Subcutaneous abdominal adipose tissue (tissue), 5 donors: ENCODE measurements around the gene COA1.

Experiments
- H3K27ac ChIP-seq: one replicate; pipeline ENCODE4 v1.7.0; 2013; ENCODE audit warnings: low read depth, mild to moderate bottlenecking, inconsistent platforms, low read length, moderate library complexity
- H3K27me3 ChIP-seq, 5 donors: one replicate each; pipeline ENCODE4 v1.7.0; 2013; ENCODE audit warnings: low read length in 5 of 5, inconsistent platforms in 1 of 5; ENCODE audit not compliant: control insufficient read depth in 5 of 5, insufficient read depth in 4 of 5
- H3K36me3 ChIP-seq, 5 donors: one replicate each; pipeline ENCODE4 v1.7.0; 2013; ENCODE audit warnings: low read length in 5 of 5; ENCODE audit not compliant: control insufficient read depth in 5 of 5, insufficient read depth in 5 of 5
- H3K4me1 ChIP-seq, 5 donors: one replicate each; pipeline ENCODE4 v1.7.0; 2013; ENCODE audit warnings: low read length in 5 of 5, mild to moderate bottlenecking in 3 of 5, moderate library complexity in 1 of 5; ENCODE audit not compliant: control insufficient read depth in 5 of 5, insufficient read depth in 5 of 5
- H3K4me3 ChIP-seq, 5 donors: one replicate each; pipeline ENCODE4 v1.7.0; 2013; ENCODE audit warnings: low read length in 5 of 5, low read depth in 1 of 5
- H3K9ac ChIP-seq, 5 donors: one replicate each; pipeline ENCODE4 v1.7.0; 2013; ENCODE audit warnings: low read length in 5 of 5, mild to moderate bottlenecking in 4 of 5, moderate library complexity in 3 of 5
- H3K9me3 ChIP-seq, 5 donors: one replicate each; pipeline ENCODE4 v1.7.0; 2013; ENCODE audit warnings: low read length in 5 of 5; ENCODE audit not compliant: control insufficient read depth in 5 of 5
- donor health status: healthy.
- donor health status: healthy.
- donor health status: healthy.
- donor health status: healthy.
- donor health status: healthy.

Gene COA1

DNA sequence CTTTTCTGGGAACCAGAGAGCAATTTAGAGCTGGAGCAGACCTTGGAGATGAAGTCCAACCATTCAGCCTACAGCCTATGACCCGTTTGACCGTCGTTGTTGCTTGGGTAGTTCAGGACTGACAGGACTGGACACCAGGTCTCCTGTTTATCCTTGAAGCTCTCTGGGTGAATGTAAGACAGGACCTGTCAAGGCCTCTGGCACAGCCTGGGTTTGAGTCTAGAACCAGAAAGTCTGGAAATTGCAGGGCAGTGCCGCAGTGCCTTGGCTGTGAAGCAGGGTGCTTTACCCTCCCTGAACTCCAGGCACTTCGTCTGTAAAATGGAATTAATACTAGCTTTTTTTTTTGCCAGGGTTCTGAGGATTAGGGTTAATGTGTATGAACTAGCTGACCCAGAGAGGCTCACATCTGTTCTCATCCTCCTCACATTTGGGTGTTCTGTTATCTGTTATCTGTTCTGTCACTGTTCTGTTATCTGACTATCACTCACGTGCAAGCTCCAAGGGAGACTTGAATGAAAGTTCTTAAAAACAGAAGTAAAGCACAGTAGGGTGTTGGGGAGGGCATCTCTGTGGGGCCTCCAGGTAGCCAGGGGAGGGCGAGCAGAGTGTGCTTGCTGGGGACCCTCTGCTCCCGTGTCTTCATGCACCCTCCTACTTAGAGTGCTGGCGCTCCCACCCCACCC, 39.0 kb upstream of the COA1 start:
- no peak overlapping the region for H3K4me3 ChIP-seq
- H3K9me3 ChIP-seq: no peaks in the 10 kb centered on the region
- H3K4me1 ChIP-seq: peaks cover 0 to 19% (median 9%) of the 10 kb centered on the region in 5 donors
- H3K27ac ChIP-seq: no peak overlapping the region
- peaks cover 0 to 22% (median 18%) of the 10 kb centered on the region in 5 donors for H3K36me3 ChIP-seq
- H3K27me3 ChIP-seq: no peaks in the 10 kb centered on the region
- H3K9ac ChIP-seq: no peak overlapping the region

DNA sequence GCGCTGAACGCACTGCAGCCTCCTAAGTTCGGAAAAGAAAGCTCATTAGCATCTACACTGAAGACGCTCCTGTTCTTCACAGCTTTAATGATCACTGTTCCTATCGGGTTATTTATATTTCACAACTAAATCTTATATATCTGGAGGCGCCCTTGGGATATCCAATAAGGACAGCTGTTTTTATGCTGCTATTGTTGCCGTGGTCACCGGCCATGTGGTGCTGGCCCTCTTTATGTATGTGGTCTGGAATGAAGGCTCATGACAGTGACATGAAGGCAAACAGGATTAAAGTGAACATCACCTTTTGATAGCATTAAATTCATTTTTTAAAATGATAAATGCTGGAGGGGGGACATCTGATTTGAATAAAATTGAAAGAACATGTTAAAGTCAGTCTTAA, 38.0 kb upstream of the COA1 start:
- H3K4me3 ChIP-seq: no peak overlapping the region
- no peaks in the 10 kb centered on the region for H3K27me3 ChIP-seq
- no peaks in the 10 kb centered on the region for H3K9me3 ChIP-seq
- peaks cover 0 to 24% (median 9%) of the 10 kb centered on the region in 5 donors for H3K4me1 ChIP-seq
- no peak overlapping the region for H3K27ac ChIP-seq
- H3K36me3 ChIP-seq: peaks cover 0 to 17% (median 15%) of the 10 kb centered on the region in 5 donors
- H3K9ac ChIP-seq: no peak overlapping the region

DNA sequence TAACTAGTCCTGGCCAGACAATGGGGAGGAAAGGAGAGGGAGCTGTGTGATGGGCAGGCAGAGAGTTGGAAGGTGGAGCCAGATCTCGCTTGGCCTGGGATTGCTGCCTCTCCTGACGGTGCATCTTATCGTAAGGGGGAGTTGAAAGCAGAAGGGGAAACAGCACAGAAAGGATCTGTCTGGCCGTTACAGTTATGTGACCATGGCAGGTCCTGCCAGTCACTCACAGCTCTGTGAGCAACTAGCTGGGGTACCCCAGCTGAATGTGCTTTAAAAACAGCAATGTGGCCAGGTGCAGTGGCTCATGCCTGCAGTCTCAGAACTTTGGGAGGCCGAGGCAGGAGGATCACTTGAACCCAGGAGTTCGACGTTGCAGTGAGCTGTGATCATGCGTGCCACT, 37.2 kb upstream of the COA1 start:
- Histone ChIP-seq H3K27ac (no peak overlapping the region), H3K36me3 (peaks cover 0 to 10% (median 8%) of the 10 kb centered on the region in 5 donors), H3K4me1 (peaks cover 0 to 29% (median 9%) of the 10 kb centered on the region in 5 donors), H3K27me3 (no peaks in the 10 kb centered on the region), H3K9me3 (no peaks in the 10 kb centered on the region), H3K4me3 (no peak overlapping the region), H3K9ac (peak overlapping the region in 1 of 5 donors; percentile 11)

DNA sequence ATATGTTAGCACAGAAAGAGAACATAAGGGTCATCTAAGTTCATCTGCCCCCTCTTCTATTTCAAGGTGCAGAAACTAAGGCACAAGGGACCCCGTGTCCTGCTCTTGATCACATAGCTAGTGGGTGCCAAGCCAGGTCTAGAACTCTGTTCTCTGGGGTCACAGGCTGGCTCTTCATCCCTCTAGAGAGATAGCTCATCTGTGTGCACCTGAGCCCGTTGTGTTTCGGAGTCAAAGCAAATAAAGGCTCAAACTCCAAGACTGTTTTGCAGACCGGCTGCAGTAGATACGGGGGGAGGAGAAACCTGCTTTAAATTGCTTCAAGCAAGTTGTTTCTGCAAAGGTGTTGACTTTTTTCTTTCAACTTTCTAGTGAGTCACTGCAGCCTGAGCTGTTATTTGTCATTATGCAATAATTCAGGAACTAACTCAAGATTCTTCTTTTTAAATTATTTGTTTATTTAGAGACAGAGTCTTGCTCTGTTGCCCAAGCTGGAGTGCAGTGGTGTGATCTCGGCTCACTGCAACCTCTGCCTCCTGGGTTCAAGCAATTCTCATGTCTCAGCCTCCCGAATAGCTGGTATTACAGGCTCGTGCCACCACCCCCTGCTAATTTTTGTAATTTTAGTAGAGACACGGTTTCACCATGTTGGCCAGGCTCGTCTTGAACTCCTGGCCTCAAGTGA, 35.6 kb upstream of the COA1 start:
- no peaks in the 10 kb centered on the region for H3K27me3 ChIP-seq
- peak overlapping the region in 1 of 5 donors; percentile 22 for H3K4me3 ChIP-seq
- H3K9me3 ChIP-seq: no peaks in the 10 kb centered on the region
- H3K4me1 ChIP-seq: peaks cover 0 to 27% (median 9%) of the 10 kb centered on the region in 5 donors
- H3K36me3 ChIP-seq: no peaks in the 10 kb centered on the region
- H3K9ac ChIP-seq: no peak overlapping the region
- no peak overlapping the region for H3K27ac ChIP-seq

DNA sequence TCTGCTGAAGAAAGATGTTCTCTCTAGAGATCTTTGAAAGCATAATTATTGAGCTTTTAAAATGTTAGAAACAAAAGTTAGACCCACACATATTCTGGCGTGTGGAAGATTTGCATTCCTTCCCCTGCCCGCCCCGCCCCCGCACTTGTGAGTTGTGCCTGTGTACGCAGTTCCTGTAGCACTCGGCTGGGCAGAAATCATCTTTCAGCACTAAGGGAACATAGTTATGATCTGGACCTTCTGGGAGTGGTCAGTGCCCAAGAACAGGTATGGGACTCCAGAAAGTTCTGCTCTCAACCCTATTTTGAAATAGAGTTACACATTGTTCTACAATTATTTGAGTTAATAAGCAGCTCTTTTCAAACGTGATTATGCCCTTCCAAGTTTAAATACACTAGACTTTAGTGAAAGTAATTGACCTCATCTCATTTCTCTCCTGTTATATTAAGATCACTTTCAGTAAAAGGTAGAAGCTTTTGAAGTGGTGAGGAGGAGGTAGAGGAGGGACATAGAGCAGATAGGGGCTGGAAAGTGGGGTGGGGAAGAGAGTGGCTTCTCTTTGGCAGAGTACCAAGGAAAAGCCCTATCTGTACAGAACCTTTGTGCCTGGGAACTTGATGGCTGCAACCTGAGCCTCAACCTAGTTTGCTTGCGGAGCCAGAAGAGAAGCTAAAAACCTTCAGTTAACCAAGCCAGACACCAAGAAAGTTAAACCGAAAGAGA, 34.9 kb upstream of the COA1 start:
- no peaks in the 10 kb centered on the region for H3K27me3 ChIP-seq
- H3K36me3 ChIP-seq: no peaks in the 10 kb centered on the region
- H3K4me3 ChIP-seq: no peak overlapping the region
- H3K9ac ChIP-seq: peak overlapping the region in 1 of 5 donors; percentile 45
- H3K27ac ChIP-seq: no peak overlapping the region
- H3K9me3 ChIP-seq: no peaks in the 10 kb centered on the region
- H3K4me1 ChIP-seq: peaks cover 0 to 25% (median 15%) of the 10 kb centered on the region in 5 donors

DNA sequence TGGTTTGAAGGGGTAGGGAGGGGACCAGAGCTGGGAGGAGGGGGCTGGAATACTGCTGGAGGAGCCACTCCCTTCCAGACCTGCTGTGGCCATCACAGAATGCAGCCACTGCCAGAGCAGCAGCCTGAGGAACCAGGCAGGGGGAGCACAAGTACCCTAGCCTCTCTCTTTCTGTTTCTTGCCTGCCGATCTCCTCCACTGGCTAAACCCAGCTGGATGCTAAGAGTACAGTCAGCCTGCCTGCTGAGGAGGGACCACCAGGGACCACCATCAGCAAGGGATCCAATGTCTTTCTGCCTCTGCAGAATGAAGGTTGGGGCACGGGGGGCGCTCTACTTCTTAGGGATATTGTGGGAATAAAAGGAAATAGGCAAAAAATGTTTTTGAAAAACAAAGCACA, 33.9 kb upstream of the COA1 start:
- no peaks in the 10 kb centered on the region for H3K36me3 ChIP-seq
- H3K27ac ChIP-seq: no peak overlapping the region
- no peaks in the 10 kb centered on the region for H3K27me3 ChIP-seq
- H3K4me3 ChIP-seq: no peak overlapping the region
- H3K9me3 ChIP-seq: no peaks in the 10 kb centered on the region
- H3K4me1 ChIP-seq: peaks cover 0 to 31% (median 19%) of the 10 kb centered on the region in 5 donors
- no peak overlapping the region for H3K9ac ChIP-seq

DNA sequence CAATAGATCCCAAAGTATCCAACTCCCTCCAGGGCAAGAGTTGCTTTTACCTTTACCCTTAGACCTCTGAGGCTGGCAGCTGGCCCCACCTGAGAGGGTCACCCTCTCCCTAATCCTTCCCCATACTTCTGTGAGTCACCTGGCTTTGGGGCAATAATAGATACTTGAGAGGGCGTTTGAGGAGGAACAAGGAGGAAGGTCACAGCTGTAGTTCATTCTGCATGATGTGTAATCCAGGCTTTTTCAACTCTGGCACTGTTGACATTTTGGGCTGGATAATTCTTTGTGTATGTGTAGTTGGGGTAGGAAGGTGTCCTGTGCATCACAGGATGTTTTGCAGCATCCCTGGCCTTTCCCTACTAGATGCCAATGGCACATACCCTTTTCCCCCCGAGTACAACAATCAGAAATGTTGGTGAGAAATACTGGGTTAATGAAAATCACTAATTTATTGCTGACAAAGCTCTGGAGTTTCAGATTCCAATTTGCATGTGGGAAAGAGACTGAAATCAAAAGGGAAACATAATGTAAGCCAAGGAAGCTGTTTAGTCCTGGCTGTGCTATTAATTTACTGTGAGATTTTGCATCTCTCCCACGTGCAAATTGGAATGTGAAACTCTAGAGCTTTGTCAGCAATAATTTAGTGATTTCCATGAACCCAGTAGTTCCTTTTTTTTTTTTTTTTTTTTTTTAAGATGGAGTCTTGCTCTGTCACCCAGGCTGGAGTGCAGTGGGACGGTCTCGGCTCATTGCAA, 32.8 kb upstream of the COA1 start:
- Histone ChIP-seq H3K27ac (no peak overlapping the region), H3K36me3 (no peaks in the 10 kb centered on the region), H3K27me3 (no peaks in the 10 kb centered on the region), H3K9ac (no peak overlapping the region), H3K9me3 (no peaks in the 10 kb centered on the region), H3K4me1 (peaks cover 0 to 40% (median 24%) of the 10 kb centered on the region in 5 donors), H3K4me3 (no peak overlapping the region)

DNA sequence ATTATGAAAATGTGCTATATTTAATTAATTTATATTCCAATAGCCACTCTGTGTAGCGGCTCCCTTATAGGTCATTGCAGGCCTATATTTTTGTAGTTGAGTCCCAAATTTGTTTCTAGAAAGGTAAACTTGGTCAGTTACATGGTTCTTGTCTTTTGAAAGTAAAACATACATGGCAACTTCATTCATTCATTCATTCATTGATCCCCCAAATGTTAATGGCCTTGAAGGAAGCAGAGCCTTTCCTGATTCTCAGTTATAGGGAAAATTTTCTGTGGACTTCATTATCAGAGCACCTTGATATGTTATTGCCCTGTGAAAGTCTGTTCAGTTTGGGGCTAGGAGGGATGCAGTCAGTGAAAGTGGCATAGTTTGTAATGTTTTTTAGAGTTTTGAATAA, 32.1 kb upstream of the COA1 start:
- Histone ChIP-seq H3K36me3 (no peaks in the 10 kb centered on the region), H3K9ac (no peak overlapping the region), H3K4me1 (peaks cover 0 to 40% (median 26%) of the 10 kb centered on the region in 5 donors), H3K4me3 (no peak overlapping the region), H3K27me3 (no peaks in the 10 kb centered on the region), H3K27ac (no peak overlapping the region), H3K9me3 (no peaks in the 10 kb centered on the region)

DNA sequence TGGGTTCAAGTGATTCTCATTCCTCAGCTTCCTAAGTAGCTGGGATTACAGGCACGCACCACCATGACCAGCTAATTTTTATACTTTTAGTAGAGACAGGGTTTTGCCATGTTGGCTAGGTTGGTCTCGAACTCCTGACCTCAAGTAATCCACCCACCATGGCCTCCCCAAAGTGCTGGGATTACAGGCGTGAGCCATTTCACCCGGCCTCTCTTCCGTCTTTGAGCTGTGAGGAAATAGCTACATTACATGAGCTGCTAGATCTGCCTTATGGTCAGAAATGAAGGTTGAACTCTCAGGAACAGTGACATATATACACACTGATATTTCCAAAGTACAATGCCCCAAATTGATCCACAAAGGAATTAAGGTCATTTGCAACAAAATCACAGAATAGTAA, 31.5 kb upstream of the COA1 start:
- Histone ChIP-seq H3K4me1 (peaks cover 0 to 40% (median 26%) of the 10 kb centered on the region in 5 donors), H3K9ac (no peak overlapping the region), H3K27me3 (no peaks in the 10 kb centered on the region), H3K9me3 (no peaks in the 10 kb centered on the region), H3K36me3 (no peaks in the 10 kb centered on the region), H3K4me3 (no peak overlapping the region), H3K27ac (no peak overlapping the region)
